A549 (cell line): ENCODE data around the gene PLA2G2E.

Experiments used
- CTCF ChIP-seq: fragments of >200 bp; sonication (Bioruptor Twin); formaldehyde crosslinking; IDR thresholded peaks from 3 replicates; pipeline ENCODE4 v1.5.1; 2016
- EP300 ChIP-seq, 2 experiments: fragments of >200 bp; sonication (Bioruptor Twin); formaldehyde crosslinking; IDR thresholded peaks; 2 replicates in 1 of 2; 3 replicates in 1 of 2; pipeline ENCODE4 v1.6.1; 2016 to 2017
- POLR2A ChIP-seq: IDR thresholded peaks from 2 replicates; pipeline ENCODE4 v1.6.1; 2012; ENCODE audit warnings: mild to moderate bottlenecking, low read length
- RNF2 ChIP-seq: fragments of 200-600 bp; sonication (generic); IDR thresholded peaks from 2 replicates; pipeline ENCODE4 v1.6.1; 2016; ENCODE audit warnings: low read depth, mild to moderate bottlenecking, antibody characterized with exemption, moderate library complexity, borderline replicate concordance
- ZFP36 ChIP-seq: fragments of 450-650 bp; IDR thresholded peaks from 2 replicates; pipeline ENCODE4 v1.6.1; 2014; ENCODE audit warnings: borderline replicate concordance; ENCODE audit not compliant: partially characterized antibody
- TF ChIP-seq, protein P1 (sequence below): fragments of 200-600 bp; sonication (generic); IDR thresholded peaks from 2 replicates; pipeline ENCODE4 v1.6.1; 2016; ENCODE audit warnings: antibody characterized with exemption, mild to moderate bottlenecking, moderate library complexity
- TF ChIP-seq, protein P2 (sequence below): IDR thresholded peaks from 2 replicates; pipeline ENCODE4 v1.6.1; 2012

DNA sequence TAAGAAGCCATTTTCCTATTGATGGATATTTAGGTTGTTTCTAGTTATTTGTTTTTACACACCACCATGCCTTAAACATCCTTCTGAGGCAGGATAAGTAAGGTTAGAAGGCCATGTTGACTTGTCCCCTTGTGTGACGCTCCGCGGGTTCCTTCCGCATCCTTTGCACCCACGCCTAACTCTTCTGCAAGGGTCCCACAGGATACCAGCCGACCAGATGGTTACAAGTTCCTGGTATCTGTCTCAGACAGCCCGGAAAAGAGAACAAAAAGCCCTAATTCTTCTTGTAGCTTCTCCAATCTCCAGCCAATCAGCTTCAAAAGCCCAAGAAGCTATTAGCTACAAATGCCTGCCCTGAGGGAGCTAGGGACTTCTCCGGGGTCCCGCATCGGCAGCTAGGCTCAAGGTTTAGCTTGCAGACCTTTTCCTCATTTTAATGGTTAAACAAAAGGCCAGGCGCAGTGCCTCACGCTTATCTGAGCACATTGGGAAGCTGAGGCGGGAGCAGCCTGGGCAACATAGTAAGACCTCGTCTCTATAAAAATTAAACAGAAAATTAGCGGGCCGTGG, 46.2 kb downstream of the PLA2G2E start:
- TF ChIP-seq CTCF = no peak
- TF ChIP-seq, protein P1, sequence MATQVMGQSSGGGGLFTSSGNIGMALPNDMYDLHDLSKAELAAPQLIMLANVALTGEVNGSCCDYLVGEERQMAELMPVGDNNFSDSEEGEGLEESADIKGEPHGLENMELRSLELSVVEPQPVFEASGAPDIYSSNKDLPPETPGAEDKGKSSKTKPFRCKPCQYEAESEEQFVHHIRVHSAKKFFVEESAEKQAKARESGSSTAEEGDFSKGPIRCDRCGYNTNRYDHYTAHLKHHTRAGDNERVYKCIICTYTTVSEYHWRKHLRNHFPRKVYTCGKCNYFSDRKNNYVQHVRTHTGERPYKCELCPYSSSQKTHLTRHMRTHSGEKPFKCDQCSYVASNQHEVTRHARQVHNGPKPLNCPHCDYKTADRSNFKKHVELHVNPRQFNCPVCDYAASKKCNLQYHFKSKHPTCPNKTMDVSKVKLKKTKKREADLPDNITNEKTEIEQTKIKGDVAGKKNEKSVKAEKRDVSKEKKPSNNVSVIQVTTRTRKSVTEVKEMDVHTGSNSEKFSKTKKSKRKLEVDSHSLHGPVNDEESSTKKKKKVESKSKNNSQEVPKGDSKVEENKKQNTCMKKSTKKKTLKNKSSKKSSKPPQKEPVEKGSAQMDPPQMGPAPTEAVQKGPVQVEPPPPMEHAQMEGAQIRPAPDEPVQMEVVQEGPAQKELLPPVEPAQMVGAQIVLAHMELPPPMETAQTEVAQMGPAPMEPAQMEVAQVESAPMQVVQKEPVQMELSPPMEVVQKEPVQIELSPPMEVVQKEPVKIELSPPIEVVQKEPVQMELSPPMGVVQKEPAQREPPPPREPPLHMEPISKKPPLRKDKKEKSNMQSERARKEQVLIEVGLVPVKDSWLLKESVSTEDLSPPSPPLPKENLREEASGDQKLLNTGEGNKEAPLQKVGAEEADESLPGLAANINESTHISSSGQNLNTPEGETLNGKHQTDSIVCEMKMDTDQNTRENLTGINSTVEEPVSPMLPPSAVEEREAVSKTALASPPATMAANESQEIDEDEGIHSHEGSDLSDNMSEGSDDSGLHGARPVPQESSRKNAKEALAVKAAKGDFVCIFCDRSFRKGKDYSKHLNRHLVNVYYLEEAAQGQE = no peak
- TF ChIP-seq ZFP36 = no peak
- no peak for TF ChIP-seq RNF2
- no peak for TF ChIP-seq EP300 (IDR thresholded peaks at IDR 0.05)
- TF ChIP-seq POLR2A = no peak
- TF ChIP-seq, protein P2, sequence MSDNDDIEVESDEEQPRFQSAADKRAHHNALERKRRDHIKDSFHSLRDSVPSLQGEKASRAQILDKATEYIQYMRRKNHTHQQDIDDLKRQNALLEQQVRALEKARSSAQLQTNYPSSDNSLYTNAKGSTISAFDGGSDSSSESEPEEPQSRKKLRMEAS = no peak
